GM12878 (cell line): ENCODE results near the gene SNAPC4.

Source experiments
- CHD1 ChIP-seq: IDR thresholded peaks from 2 replicates; pipeline ENCODE4 v1.6.1; 2012; ENCODE audit warnings: low read depth, low read length, improper control_type of control experiment
- CTCF ChIP-seq, 3 experiments: IDR thresholded peaks in 2 of 3; conservative IDR thresholded peaks in 1 of 3; 2 replicates each; pipeline ENCODE4 v1.5.1; 2011; ENCODE audit warnings: low read depth in 3 of 3, low read length in 3 of 3, mild to moderate bottlenecking in 3 of 3, control low read depth in 2 of 3, moderate library complexity in 2 of 3, inconsistent platforms in 1 of 3, mixed read lengths in 1 of 3; ENCODE audit not compliant: control insufficient read depth in 2 of 3, insufficient read depth in 1 of 3; ENCODE audit errors: extremely low read depth in 1 of 3
- EP300 ChIP-seq, 2 experiments: fragments of 150-350 bp in 1 of 2; IDR thresholded peaks; 2 replicates each; pipeline ENCODE4 v1.6.1; 2011 to 2012; ENCODE audit warnings: low read depth in 2 of 2, low read length in 2 of 2, borderline replicate concordance in 1 of 2, improper control_type of control experiment in 1 of 2, inconsistent platforms in 1 of 2; ENCODE audit not compliant: control insufficient read depth in 1 of 2
- KAT2A ChIP-seq: conservative IDR thresholded peaks from 2 replicates; pipeline ENCODE4 v1.6.1; 2011; ENCODE audit warnings: low read depth, low read length; ENCODE audit not compliant: control insufficient read depth
- LARP7 ChIP-seq: fragments of 450-650 bp; IDR thresholded peaks from 2 replicates; pipeline ENCODE4 v1.6.1; 2017; ENCODE audit warnings: mild to moderate bottlenecking
- MAX ChIP-seq: IDR thresholded peaks from 2 replicates; pipeline ENCODE4 v1.6.1; 2012; ENCODE audit warnings: low read depth, low read length, improper control_type of control experiment
- NFYB ChIP-seq: IDR thresholded peaks from 2 replicates; pipeline ENCODE4 v1.6.1; 2011; ENCODE audit warnings: low read depth, mild to moderate bottlenecking, low read length, improper control_type of control experiment, moderate library complexity; ENCODE audit not compliant: insufficient read depth
- POLR2A ChIP-seq: IDR thresholded peaks from 2 replicates; pipeline ENCODE4 v1.6.1; 2011; ENCODE audit warnings: low read depth, mild to moderate bottlenecking, low read length
- POLR2AphosphoS5 ChIP-seq: IDR thresholded peaks from 2 replicates; pipeline ENCODE4 v1.6.1; 2011; ENCODE audit warnings: mild to moderate bottlenecking, low read length, inconsistent platforms
- RFX5 ChIP-seq: IDR thresholded peaks from 2 replicates; pipeline ENCODE4 v1.6.1; 2011; ENCODE audit warnings: low read depth, low read length, improper control_type of control experiment
- STAT1 ChIP-seq: fragments of 450-650 bp; conservative IDR thresholded peaks from 2 replicates; pipeline ENCODE4 v1.6.1; 2014; ENCODE audit warnings: antibody characterized with exemption, mild to moderate bottlenecking
- ZNF274 ChIP-seq: IDR thresholded peaks from one replicate; pipeline ENCODE4 v1.8.0; 2011; ENCODE audit not compliant: insufficient read length, insufficient read depth

GRCh38 chr9:136444102-136444501 is 44.1 kb upstream of the SNAPC4 start:
- no peak for TF ChIP-seq NFYB
- no peak for TF ChIP-seq CTCF (IDR thresholded peaks at IDR 0.05 in 2 of 3, conservative IDR thresholded peaks at IDR 0.05 in 1 of 3; ENCODE audit: control insufficient read depth in 2 of 3, extremely low read depth in 1 of 3, insufficient read depth in 1 of 3, low read depth in 3 of 3, low read length in 3 of 3)
- no peak for TF ChIP-seq RFX5
- no peak for TF ChIP-seq MAX
- TF ChIP-seq POLR2AphosphoS5, result no peak
- TF ChIP-seq ZNF274, result no peak
- no peak for TF ChIP-seq KAT2A
- TF ChIP-seq POLR2A, result no peak
- no peak for TF ChIP-seq STAT1
- no peak for TF ChIP-seq CHD1
- TF ChIP-seq LARP7, result no peak
- no peak for TF ChIP-seq EP300 (IDR thresholded peaks at IDR 0.05; ENCODE audit: borderline replicate concordance in 1 of 2, control insufficient read depth in 1 of 2, low read depth in 2 of 2, low read length in 2 of 2)
